GM21381 (cell line): Measurements from ENCODE around the gene NDUFB6.
"Not testable (repeated sequence)": the region's sequence is repeated elsewhere in the genome, so short reads cannot be mapped to it uniquely, and the experiment has no call there.

Experiments used
- ATAC-seq: cut with Tn5 transposase; IDR thresholded peaks from one replicate; pipeline ENCODE4 v1.9.1; 2021; ENCODE audit warnings: mild to moderate bottlenecking, moderate library complexity; ENCODE audit not compliant: unreplicated experiment

The NDUFB6 gene

GRCh38 chr9:32572900-32573523, at the start of gene NDUFB6:
Gene NDUFB6 (minus strand): TSS chr9:32573159. CDS start chr9:32573060, 99 bp downstream.
- peak; percentile 85 for ATAC-seq

- ATAC-seq: no peak
Measured at GRCh38 chr9:32618261-32618660, 45.3 kb upstream of the NDUFB6 start.

GRCh38 chr9:32606811-32607210, 33.9 kb upstream of the NDUFB6 start:
- no peak for ATAC-seq

GRCh38 chr9:32603914-32604852, 31.2 kb upstream of the NDUFB6 start:
- ATAC-seq: peak; percentile 77

- ATAC-seq: not testable (repeated sequence)
Measured at GRCh38 chr9:32599021-32599420, 26.1 kb upstream of the NDUFB6 start.

- no peak for ATAC-seq
Measured at GRCh38 chr9:32596936-32597335, 24.0 kb upstream of the NDUFB6 start.

- ATAC-seq: no peak
Measured at GRCh38 chr9:32596096-32596865, 23.3 kb upstream of the NDUFB6 start.

GRCh38 chr9:32590898-32591297, 17.9 kb upstream of the NDUFB6 start:
- no peak for ATAC-seq

GRCh38 chr9:32590476-32590875, 17.5 kb upstream of the NDUFB6 start:
- ATAC-seq: no peak

- ATAC-seq: no peak
Measured at GRCh38 chr9:32589083-32589723, 16.2 kb upstream of the NDUFB6 start.

- no peak for ATAC-seq
Measured at GRCh38 chr9:32587901-32588300, 14.9 kb upstream of the NDUFB6 start.

- no peak for ATAC-seq
Measured at GRCh38 chr9:32584784-32585183, 11.8 kb upstream of the NDUFB6 start.

GRCh38 chr9:32581512-32582143, 8.7 kb upstream of the NDUFB6 start:
- ATAC-seq: no peak

- ATAC-seq: no peak
Measured at GRCh38 chr9:32580631-32581300, 7.8 kb upstream of the NDUFB6 start.

- no peak for ATAC-seq
Measured at GRCh38 chr9:32579706-32580331, 6.9 kb upstream of the NDUFB6 start.

GRCh38 chr9:32578976-32579375, 6.0 kb upstream of the NDUFB6 start:
- no peak for ATAC-seq

GRCh38 chr9:32577316-32577715, 4.4 kb upstream of the NDUFB6 start:
- ATAC-seq: no peak

GRCh38 chr9:32574858-32575257, 1.9 kb upstream of the NDUFB6 start:
- no peak for ATAC-seq

GRCh38 chr9:32573821-32574220, 862 bp upstream of the NDUFB6 start:
- no peak for ATAC-seq
